SK-N-SH (cell line): ENCODE results near the gene ZC3H7A.

ENCODE experiments used
- CTCF ChIP-seq: fragments of 200-600 bp; sonication (generic); IDR thresholded peaks from 2 replicates; pipeline ENCODE4 v1.6.1; 2017; ENCODE audit warnings: antibody characterized with exemption, mild to moderate bottlenecking, moderate library complexity
- EP300 ChIP-seq, 2 experiments: IDR thresholded peaks; 2 replicates each; pipeline versions ENCODE4 v1.4.0 to v1.6.1; 2012; ENCODE audit warnings: borderline replicate concordance in 1 of 2, low read depth in 1 of 2, low read length in 1 of 2
- MAX ChIP-seq: IDR thresholded peaks from 2 replicates; pipeline ENCODE4 v1.4.0; 2012; ENCODE audit warnings: low read depth
- RAD21 ChIP-seq: IDR thresholded peaks from 2 replicates; pipeline ENCODE4 v1.6.1; 2012; ENCODE audit warnings: mild to moderate bottlenecking, low read length
- RFX5 ChIP-seq: IDR thresholded peaks from 2 replicates; pipeline ENCODE4 v1.6.1; 2012; ENCODE audit warnings: mild to moderate bottlenecking, improper control_type of control experiment, low read length
- YY1 ChIP-seq: IDR thresholded peaks from 2 replicates; pipeline ENCODE4 v1.4.0; 2012; ENCODE audit warnings: low read depth, mild to moderate bottlenecking

DNA sequence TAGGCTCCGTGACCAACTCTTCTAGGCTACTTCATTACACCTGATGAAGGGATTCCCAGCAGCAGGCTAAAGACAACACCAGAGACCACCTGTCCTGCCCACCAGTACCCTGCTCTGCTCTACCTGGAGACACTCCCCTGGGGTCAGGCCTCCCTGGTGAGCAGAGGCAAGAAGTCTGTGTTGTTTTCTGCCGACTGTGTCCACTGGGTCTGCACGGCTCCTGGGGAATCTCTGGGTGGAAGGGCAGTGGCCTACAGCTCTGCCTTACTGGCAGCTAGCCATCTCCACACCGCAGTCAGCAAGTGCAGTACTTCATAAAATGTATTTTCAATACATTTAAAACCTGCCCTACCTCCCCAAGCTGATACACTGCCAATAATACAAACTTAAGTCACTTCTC is 47.4 kb upstream of the ZC3H7A start:
- TF ChIP-seq CTCF, result no peak
- no peak for TF ChIP-seq MAX
- TF ChIP-seq EP300 (IDR thresholded peaks at IDR 0.05; ENCODE audit: borderline replicate concordance in 1 of 2, low read depth in 1 of 2, low read length in 1 of 2), result no peak
- TF ChIP-seq YY1, result no peak
- no peak for TF ChIP-seq RAD21
- TF ChIP-seq RFX5, result no peak
